Measurements from ENCODE around the gene MARCHF5.
"Not testable (repeated sequence)": the region's sequence is repeated elsewhere in the genome, so short reads cannot be mapped to it uniquely, and the experiment has no call there.

Gene MARCHF5

GRCh38 chr10:92305133-92306072, 14.4 kb downstream of the MARCHF5 start:
- no peak for DNase-seq (ENCODE audit: low read depth in 2 of 2)

- no peak for DNase-seq (ENCODE audit: low read depth in 2 of 2)
Measured at GRCh38 chr10:92309272-92309671, 18.3 kb downstream of the MARCHF5 start.

- no peak for DNase-seq (ENCODE audit: low read depth in 2 of 2)
Measured at GRCh38 chr10:92313750-92314149, 22.8 kb downstream of the MARCHF5 start.

DNA sequence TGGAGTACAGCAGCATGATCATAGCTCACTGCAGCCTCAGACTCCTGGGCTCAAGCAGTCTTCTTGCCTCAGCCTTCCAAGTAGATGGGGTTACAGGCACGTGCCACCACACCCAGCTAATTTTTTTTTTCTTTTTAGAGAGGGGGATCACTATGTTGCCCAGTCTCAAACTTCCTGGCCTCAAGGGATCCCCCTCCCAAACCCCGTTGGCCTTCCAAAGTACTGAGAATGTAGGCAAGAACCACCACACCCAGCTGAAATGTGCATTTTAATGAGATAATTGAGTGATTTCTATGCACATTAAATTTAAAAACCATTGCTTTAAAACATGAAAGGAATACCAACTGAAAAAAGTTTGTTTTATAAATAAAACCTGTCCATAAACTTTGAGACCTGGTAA, 25.6 kb downstream of the MARCHF5 start:
- no peak for DNase-seq (ENCODE audit: low read depth in 2 of 2)

- DNase-seq (ENCODE audit: low read depth in 2 of 2): no peak
Measured at GRCh38 chr10:92323079-92323478, 32.1 kb downstream of the MARCHF5 start.

DNA sequence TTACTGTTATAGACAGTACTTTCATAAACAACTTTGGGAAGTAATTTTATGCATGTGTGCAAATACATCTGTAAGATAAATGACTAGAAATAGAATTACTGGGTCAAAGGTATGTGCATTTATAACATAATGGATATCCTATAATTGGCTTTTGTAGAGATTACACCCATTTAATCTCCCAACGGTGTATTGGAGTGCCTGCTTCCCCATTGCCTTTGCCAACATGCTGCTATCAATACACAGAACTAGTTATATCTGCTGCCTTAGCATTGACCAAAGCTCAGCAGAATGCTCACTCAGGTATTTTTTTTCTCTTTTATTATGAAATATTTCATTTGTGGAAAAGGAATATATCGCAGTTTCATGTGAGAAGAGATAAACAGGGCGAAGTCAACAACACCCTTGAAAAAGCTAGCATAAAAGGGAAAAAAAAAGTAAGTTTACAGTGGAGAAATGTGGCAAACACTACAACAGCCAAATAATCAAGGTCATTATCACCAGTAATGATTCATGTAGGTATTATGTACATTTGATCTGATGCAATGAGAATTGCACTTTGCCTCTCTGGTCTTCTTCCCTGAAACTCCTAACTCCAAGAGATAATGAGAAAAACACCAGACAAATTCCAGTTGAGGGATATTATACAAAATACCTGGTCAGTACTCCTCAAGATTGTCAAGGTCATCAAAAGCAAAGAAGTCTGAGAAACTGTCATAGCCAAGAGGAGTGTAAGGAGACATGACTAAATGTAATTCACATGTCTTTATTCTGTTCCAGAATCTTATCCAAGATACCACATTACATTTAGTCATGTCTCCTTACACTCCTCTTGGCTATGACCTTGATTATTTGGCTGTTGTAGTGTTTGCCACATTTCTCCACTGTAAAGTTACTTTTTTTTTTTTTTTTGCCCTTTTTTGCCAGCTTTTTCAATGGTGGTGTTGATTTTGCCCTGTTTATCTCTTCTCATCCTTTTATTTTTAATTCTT, 36.8 kb downstream of the MARCHF5 start:
- DNase-seq (ENCODE audit: low read depth in 2 of 2): no peak

DNA sequence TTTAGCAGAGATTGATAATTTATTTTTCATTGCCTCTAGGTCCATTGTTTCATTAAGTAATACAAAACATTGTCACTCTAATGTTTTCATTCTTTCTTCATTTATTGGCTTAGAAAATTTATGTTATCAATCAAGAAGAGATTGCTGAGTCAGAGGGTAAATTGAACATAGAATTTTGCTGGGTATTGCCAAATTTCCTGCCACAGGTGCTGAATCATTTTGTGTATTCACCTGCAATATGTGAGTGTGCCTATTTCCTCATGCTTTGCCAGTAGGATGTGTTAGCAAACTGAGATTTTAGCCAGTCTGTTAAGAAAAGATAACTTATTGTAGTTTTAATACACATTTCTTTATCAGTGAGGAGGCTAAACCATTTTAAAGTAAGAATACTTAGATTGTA, 38.0 kb downstream of the MARCHF5 start:
- DNase-seq (ENCODE audit: low read depth in 2 of 2): no peak

DNA sequence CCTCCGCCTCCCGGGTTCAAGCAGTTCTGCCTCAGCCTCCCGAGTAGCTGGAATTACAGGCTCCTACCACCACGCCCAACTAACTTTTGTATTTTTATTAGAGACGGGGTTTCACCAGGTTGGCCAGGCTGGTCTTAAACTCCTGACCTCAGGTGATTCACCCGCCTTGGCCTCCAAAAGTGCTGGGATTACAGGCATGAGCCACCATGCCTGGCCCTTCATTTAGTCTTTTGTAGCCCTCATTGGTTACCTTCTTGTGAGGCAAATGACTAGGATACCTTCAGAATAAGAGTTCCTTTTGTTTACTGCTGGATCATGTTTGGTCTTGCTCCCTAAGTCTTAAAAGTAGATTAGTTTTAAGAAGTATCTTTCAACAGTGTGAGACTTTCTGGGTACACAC, 39.0 kb downstream of the MARCHF5 start:
- DNase-seq (ENCODE audit: low read depth in 2 of 2): not testable (repeated sequence)

DNA sequence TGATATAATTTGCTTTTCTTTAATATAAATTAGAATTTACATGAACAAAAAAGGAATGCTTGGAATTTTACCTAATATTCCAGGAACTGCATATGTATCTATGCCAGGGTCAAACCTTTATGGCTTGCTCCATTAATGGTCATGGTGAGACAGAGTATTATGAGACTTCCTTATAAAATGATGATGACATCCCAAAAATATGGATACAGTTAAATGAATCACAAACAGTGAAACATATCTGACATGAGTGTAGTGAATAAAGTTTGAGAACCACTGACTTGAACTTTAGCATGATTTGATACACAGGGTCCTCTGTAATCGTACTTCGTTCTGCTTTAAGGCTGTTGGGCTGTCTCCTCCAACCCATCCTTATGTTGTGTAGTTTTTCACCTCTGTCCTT, 51.8 kb downstream of the MARCHF5 start:
- no peak for DNase-seq (ENCODE audit: low read depth in 2 of 2)

GRCh38 chr10:92345575-92345974, 54.6 kb downstream of the MARCHF5 start:
- not testable (repeated sequence) for DNase-seq (ENCODE audit: low read depth in 2 of 2)

- not testable (repeated sequence) for DNase-seq (ENCODE audit: low read depth in 2 of 2)
Measured at GRCh38 chr10:92347035-92347676, 56.2 kb downstream of the MARCHF5 start.

DNA sequence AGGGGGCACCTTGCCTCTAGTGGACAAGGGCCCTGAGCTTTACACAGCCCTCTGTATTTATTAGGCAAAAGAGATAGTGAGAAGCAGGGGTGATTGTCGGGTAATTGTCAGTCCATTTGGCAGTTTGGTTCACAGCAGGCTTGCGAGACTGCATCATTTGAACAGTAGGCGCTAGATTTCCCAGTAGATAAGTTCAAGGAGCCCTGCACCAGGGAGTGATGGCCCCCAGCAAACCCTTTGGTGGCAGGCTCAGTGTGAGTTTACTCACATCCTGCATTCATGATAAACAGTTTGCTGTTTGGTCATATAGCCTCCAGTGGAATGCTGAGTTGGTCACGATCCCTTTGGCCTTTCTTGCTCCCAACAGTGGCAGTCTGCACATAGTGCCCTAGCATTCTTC, 59.4 kb downstream of the MARCHF5 start:
- DNase-seq (ENCODE audit: low read depth in 2 of 2): no peak

GRCh38 chr10:92354587-92354986, 63.6 kb downstream of the MARCHF5 start:
- DNase-seq (ENCODE audit: low read depth in 2 of 2): no peak

- DNase-seq (ENCODE audit: low read depth in 2 of 2): no peak
Measured at GRCh38 chr10:92356041-92356440, 65.1 kb downstream of the MARCHF5 start.

DNA sequence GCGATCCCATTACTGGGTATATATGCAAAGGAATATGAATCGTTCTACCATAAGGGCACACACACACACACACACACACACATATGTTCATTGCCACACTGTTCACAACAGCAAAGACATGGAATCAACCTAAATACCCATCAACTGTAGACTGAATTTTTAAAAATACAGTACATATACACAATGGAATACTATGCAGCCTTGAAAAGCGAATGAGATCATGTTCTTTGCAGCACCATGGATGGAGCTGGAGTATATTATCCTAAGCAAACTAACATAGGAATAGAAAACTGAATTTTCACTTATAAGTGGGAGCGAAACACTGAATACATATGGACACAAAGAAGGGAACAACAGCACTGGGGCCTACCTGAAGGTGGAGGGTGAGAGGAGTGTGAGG, 72.5 kb downstream of the MARCHF5 start:
- no peak for DNase-seq (ENCODE audit: low read depth in 2 of 2)

DNA sequence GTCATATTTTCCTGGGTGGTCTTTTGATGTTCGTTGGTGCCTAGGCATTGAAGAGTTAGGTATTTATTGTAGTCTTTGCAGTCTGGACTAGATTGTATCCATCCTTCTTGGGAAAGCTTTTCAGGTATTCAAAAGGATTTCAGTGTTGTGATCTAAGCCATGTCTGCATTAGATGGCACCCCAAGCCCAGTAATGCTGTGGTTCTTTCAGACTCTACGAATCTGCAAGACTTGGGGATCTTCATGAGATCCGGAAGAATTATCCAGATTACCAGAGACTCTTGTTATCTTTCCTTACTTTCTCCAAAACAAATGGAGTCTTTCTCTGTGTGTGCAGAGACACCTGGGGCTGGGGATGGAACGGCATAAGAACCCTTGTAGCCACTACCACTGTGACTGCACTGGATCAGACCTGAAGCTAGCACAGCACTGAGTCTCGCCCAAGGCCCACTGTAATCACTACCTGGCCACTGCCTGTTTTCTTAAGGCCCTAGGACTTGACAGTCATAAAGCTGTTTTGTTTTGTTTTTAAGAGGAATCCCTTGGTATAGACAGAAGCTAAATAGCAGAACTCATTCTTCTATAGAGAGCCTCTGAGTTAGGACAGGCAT, 75.5 kb downstream of the MARCHF5 start:
- DNase-seq (ENCODE audit: low read depth in 2 of 2): no peak

DNA sequence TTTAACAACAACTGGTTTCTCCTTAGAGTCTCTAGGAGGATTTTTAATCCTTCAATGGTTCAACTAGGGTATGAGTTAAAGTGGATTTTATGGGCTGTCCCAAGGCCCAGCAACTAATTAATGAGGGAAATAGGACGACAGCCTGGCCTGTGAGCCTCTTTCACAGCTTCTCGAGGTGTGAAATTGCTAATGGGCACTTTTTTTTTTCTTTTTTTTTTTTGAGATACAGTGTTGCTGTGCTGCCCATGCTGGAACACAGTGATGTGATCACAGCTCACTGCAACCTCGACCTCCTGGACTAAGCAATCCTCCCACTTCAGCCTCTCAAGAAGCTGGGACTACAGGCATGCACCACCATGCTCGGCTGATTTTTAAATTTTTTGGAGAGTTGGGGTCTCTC, 87.0 kb downstream of the MARCHF5 start:
- DNase-seq (ENCODE audit: low read depth in 2 of 2): no peak

DNA sequence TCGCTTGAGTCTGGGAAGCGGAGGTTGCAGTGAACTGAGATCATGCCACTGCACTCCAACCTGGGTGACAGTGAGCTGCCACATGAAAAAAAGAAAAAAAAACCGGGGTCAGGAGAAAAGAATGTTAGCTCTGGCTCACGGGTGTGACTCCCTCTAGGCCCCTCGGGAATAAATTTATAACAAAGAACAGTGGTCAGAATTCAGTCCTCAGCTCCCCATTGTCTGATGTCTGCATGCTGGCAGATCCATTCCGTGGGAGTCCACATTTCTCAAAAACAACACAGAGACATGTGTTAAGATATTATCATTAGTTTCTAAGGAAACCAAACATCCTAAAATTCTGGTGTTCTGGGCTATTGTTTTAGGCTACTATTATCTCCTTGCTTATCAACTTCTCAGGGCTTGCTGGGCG, 90.6 kb downstream of the MARCHF5 start:
- DNase-seq (ENCODE audit: low read depth in 2 of 2): no peak

GRCh38 chr10:92382631-92383030, 91.7 kb downstream of the MARCHF5 start:
- DNase-seq (ENCODE audit: low read depth in 2 of 2): no peak

GRCh38 chr10:92384741-92385140, 93.8 kb downstream of the MARCHF5 start:
- DNase-seq (ENCODE audit: low read depth in 2 of 2): no peak

DNA sequence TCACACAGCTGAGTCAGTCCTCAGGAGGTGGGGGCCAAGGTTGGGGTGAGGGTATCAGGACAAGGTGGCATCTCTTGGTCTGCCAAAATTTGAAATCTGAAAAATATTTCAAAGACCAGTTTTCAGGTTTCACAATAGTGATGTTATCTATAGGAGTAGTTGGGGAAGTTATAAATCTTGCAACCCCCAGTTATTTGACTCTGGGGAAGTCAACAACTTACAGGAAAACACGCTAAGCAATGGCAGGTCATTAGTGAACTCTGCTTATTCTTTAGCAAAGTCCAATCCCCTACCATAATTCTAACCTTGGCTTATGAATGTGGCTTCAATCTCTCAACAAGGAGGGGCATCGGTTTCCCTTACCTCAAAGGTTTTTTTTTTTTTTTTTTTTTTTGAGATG, 94.9 kb downstream of the MARCHF5 start:
- no peak for DNase-seq (ENCODE audit: low read depth in 2 of 2)

All from stimulated activated CD4-positive, alpha-beta T cell treated with anti-CD3 and anti-CD28 coated beads, Interleukin-15, amount 100 ng/mL, for 48 hours (primary cell).